Measurements from ENCODE around the gene CFAP99.

CFAP99 gene

GRCh38 chr4:2383760-2384159 is 35.0 kb upstream of the CFAP99 start:
- peaks cover 15% of the 10 kb centered on the region for H3K4me1 ChIP-seq (ENCODE audit: insufficient read depth, low read length)
- H2AFZ ChIP-seq (ENCODE audit: low read depth, low read length) = no peak overlapping the region
- peaks cover 4% of the 10 kb centered on the region for H3K9me3 ChIP-seq (ENCODE audit: low read length)
- H3K36me3 ChIP-seq (ENCODE audit: insufficient read depth, low read length) = no peaks in the 10 kb centered on the region
- H3K27me3 ChIP-seq (ENCODE audit: insufficient read depth, low read length) = peaks cover 29% of the 10 kb centered on the region
- H3K4me3 ChIP-seq (ENCODE audit: low read length) = no peak overlapping the region

- H3K27me3 ChIP-seq (ENCODE audit: insufficient read depth, low read length) = peaks cover 29% of the 10 kb centered on the region
- peaks cover 15% of the 10 kb centered on the region for H3K4me1 ChIP-seq (ENCODE audit: insufficient read depth, low read length)
- H3K9me3 ChIP-seq (ENCODE audit: low read length) = peaks cover 4% of the 10 kb centered on the region
- H3K4me3 ChIP-seq (ENCODE audit: low read length) = no peak overlapping the region
- no peak overlapping the region for H2AFZ ChIP-seq (ENCODE audit: low read depth, low read length)
- H3K36me3 ChIP-seq (ENCODE audit: insufficient read depth, low read length) = no peaks in the 10 kb centered on the region
Observed at GRCh38 chr4:2384245-2384644, 34.5 kb upstream of the CFAP99 start.

- H2AFZ ChIP-seq (ENCODE audit: low read depth, low read length) = no peak overlapping the region
- H3K36me3 ChIP-seq (ENCODE audit: insufficient read depth, low read length) = no peaks in the 10 kb centered on the region
- H3K27me3 ChIP-seq (ENCODE audit: insufficient read depth, low read length) = peaks cover 39% of the 10 kb centered on the region
- H3K9me3 ChIP-seq (ENCODE audit: low read length) = peaks cover 4% of the 10 kb centered on the region
- no peak overlapping the region for H3K4me3 ChIP-seq (ENCODE audit: low read length)
- peaks cover 15% of the 10 kb centered on the region for H3K4me1 ChIP-seq (ENCODE audit: insufficient read depth, low read length)
Observed at GRCh38 chr4:2385516-2385915, 33.2 kb upstream of the CFAP99 start.

- Histone ChIP-seq H3K9me3 (ENCODE audit: low read length) (peaks cover 4% of the 10 kb centered on the region), H3K4me3 (ENCODE audit: low read length) (no peak overlapping the region), H3K4me1 (ENCODE audit: insufficient read depth, low read length) (peaks cover 15% of the 10 kb centered on the region), H3K27me3 (ENCODE audit: insufficient read depth, low read length) (peaks cover 46% of the 10 kb centered on the region), H2AFZ (ENCODE audit: low read depth, low read length) (no peak overlapping the region), H3K36me3 (ENCODE audit: insufficient read depth, low read length) (no peaks in the 10 kb centered on the region)
Observed at GRCh38 chr4:2386717-2387116, 32.0 kb upstream of the CFAP99 start.

GRCh38 chr4:2387218-2387617 is 31.5 kb upstream of the CFAP99 start:
- no peaks in the 10 kb centered on the region for H3K36me3 ChIP-seq (ENCODE audit: insufficient read depth, low read length)
- peaks cover 15% of the 10 kb centered on the region for H3K4me1 ChIP-seq (ENCODE audit: insufficient read depth, low read length)
- H3K27me3 ChIP-seq (ENCODE audit: insufficient read depth, low read length) = peaks cover 51% of the 10 kb centered on the region
- no peak overlapping the region for H2AFZ ChIP-seq (ENCODE audit: low read depth, low read length)
- no peak overlapping the region for H3K4me3 ChIP-seq (ENCODE audit: low read length)
- H3K9me3 ChIP-seq (ENCODE audit: low read length) = peaks cover 4% of the 10 kb centered on the region

- H3K36me3 ChIP-seq (ENCODE audit: insufficient read depth, low read length) = no peaks in the 10 kb centered on the region
- peaks cover 4% of the 10 kb centered on the region for H3K9me3 ChIP-seq (ENCODE audit: low read length)
- no peak overlapping the region for H2AFZ ChIP-seq (ENCODE audit: low read depth, low read length)
- H3K27me3 ChIP-seq (ENCODE audit: insufficient read depth, low read length) = peaks cover 54% of the 10 kb centered on the region
- H3K4me1 ChIP-seq (ENCODE audit: insufficient read depth, low read length) = peaks cover 15% of the 10 kb centered on the region
- no peak overlapping the region for H3K4me3 ChIP-seq (ENCODE audit: low read length)
Observed at GRCh38 chr4:2387829-2388228, 30.9 kb upstream of the CFAP99 start.

GRCh38 chr4:2388429-2389182 is 30.1 kb upstream of the CFAP99 start:
- Histone ChIP-seq H3K9me3 (ENCODE audit: low read length) (peaks cover 4% of the 10 kb centered on the region), H3K4me1 (ENCODE audit: insufficient read depth, low read length) (peaks cover 16% of the 10 kb centered on the region), H2AFZ (ENCODE audit: low read depth, low read length) (no peak overlapping the region), H3K27me3 (ENCODE audit: insufficient read depth, low read length) (peaks cover 62% of the 10 kb centered on the region), H3K4me3 (ENCODE audit: low read length) (no peak overlapping the region), H3K36me3 (ENCODE audit: insufficient read depth, low read length) (no peaks in the 10 kb centered on the region)

GRCh38 chr4:2389691-2390090 is 29.1 kb upstream of the CFAP99 start:
- Histone ChIP-seq H3K4me1 (ENCODE audit: insufficient read depth, low read length) (peaks cover 13% of the 10 kb centered on the region), H3K36me3 (ENCODE audit: insufficient read depth, low read length) (no peaks in the 10 kb centered on the region), H2AFZ (ENCODE audit: low read depth, low read length) (no peak overlapping the region), H3K27me3 (ENCODE audit: insufficient read depth, low read length) (peaks cover 72% of the 10 kb centered on the region), H3K9me3 (ENCODE audit: low read length) (peaks cover 4% of the 10 kb centered on the region), H3K4me3 (ENCODE audit: low read length) (no peak overlapping the region)

- H3K27me3 ChIP-seq (ENCODE audit: insufficient read depth, low read length) = peaks cover 72% of the 10 kb centered on the region
- H2AFZ ChIP-seq (ENCODE audit: low read depth, low read length) = no peak overlapping the region
- H3K36me3 ChIP-seq (ENCODE audit: insufficient read depth, low read length) = no peaks in the 10 kb centered on the region
- H3K9me3 ChIP-seq (ENCODE audit: low read length) = peaks cover 4% of the 10 kb centered on the region
- H3K4me1 ChIP-seq (ENCODE audit: insufficient read depth, low read length) = peaks cover 11% of the 10 kb centered on the region
- H3K4me3 ChIP-seq (ENCODE audit: low read length) = no peak overlapping the region
Observed at GRCh38 chr4:2390146-2390545, 28.6 kb upstream of the CFAP99 start.

GRCh38 chr4:2390784-2391421 is 27.9 kb upstream of the CFAP99 start:
- Histone ChIP-seq H2AFZ (ENCODE audit: low read depth, low read length) (no peak overlapping the region), H3K9me3 (ENCODE audit: low read length) (peaks cover 4% of the 10 kb centered on the region), H3K4me3 (ENCODE audit: low read length) (no peak overlapping the region), H3K27me3 (ENCODE audit: insufficient read depth, low read length) (peaks cover 73% of the 10 kb centered on the region), H3K36me3 (ENCODE audit: insufficient read depth, low read length) (no peaks in the 10 kb centered on the region), H3K4me1 (ENCODE audit: insufficient read depth, low read length) (peaks cover 4% of the 10 kb centered on the region)

GRCh38 chr4:2393353-2394270 is 25.1 kb upstream of the CFAP99 start:
- H3K4me3 ChIP-seq (ENCODE audit: low read length) = no peak overlapping the region
- no peaks in the 10 kb centered on the region for H3K36me3 ChIP-seq (ENCODE audit: insufficient read depth, low read length)
- no peak overlapping the region for H2AFZ ChIP-seq (ENCODE audit: low read depth, low read length)
- peaks cover 59% of the 10 kb centered on the region for H3K27me3 ChIP-seq (ENCODE audit: insufficient read depth, low read length)
- H3K4me1 ChIP-seq (ENCODE audit: insufficient read depth, low read length) = peaks cover 3% of the 10 kb centered on the region
- no peaks in the 10 kb centered on the region for H3K9me3 ChIP-seq (ENCODE audit: low read length)

- no peak overlapping the region for H2AFZ ChIP-seq (ENCODE audit: low read depth, low read length)
- H3K27me3 ChIP-seq (ENCODE audit: insufficient read depth, low read length) = peaks cover 54% of the 10 kb centered on the region
- no peak overlapping the region for H3K4me3 ChIP-seq (ENCODE audit: low read length)
- peaks cover 3% of the 10 kb centered on the region for H3K4me1 ChIP-seq (ENCODE audit: insufficient read depth, low read length)
- no peaks in the 10 kb centered on the region for H3K36me3 ChIP-seq (ENCODE audit: insufficient read depth, low read length)
- H3K9me3 ChIP-seq (ENCODE audit: low read length) = no peaks in the 10 kb centered on the region
Observed at GRCh38 chr4:2394528-2394927, 24.2 kb upstream of the CFAP99 start.

GRCh38 chr4:2395038-2395437 is 23.7 kb upstream of the CFAP99 start:
- no peak overlapping the region for H2AFZ ChIP-seq (ENCODE audit: low read depth, low read length)
- no peaks in the 10 kb centered on the region for H3K36me3 ChIP-seq (ENCODE audit: insufficient read depth, low read length)
- H3K4me1 ChIP-seq (ENCODE audit: insufficient read depth, low read length) = peaks cover 3% of the 10 kb centered on the region
- H3K9me3 ChIP-seq (ENCODE audit: low read length) = no peaks in the 10 kb centered on the region
- no peak overlapping the region for H3K4me3 ChIP-seq (ENCODE audit: low read length)
- peaks cover 53% of the 10 kb centered on the region for H3K27me3 ChIP-seq (ENCODE audit: insufficient read depth, low read length)
